IPS-NIHi7 (cell line): ENCODE measurements around the gene CD1B.
"Not testable (repeated sequence)": the region's sequence is repeated elsewhere in the genome, so short reads cannot be mapped to it uniquely, and the experiment has no call there.

ENCODE experiments used
- DNase-seq: peaks from one replicate; pipeline ENCODE4 v3.0.0; 2012; ENCODE audit warnings: mixed read lengths; ENCODE audit errors: extremely low spot score

The CD1B gene

GRCh38 chr1:158329300-158329699, 2.0 kb downstream of the CD1B start:
- DNase-seq, result no peak

- DNase-seq, result no peak
These were observed 2.9 kb downstream of the CD1B start for GRCh38 chr1:158328426-158328825.

GRCh38 chr1:158327481-158327880, 3.9 kb downstream of the CD1B start:
- DNase-seq, result no peak

GRCh38 chr1:158324395-158324794, 6.9 kb downstream of the CD1B start:
- no peak for DNase-seq

- no peak for DNase-seq
These were observed 7.5 kb downstream of the CD1B start for GRCh38 chr1:158323866-158324265.

GRCh38 chr1:158311066-158311465, 20.3 kb downstream of the CD1B start:
- no peak for DNase-seq

- no peak for DNase-seq
These were observed 20.7 kb downstream of the CD1B start for GRCh38 chr1:158310623-158311022.

- no peak for DNase-seq
These were observed 35.5 kb downstream of the CD1B start for GRCh38 chr1:158295791-158296190.

- DNase-seq, result no peak
These were observed 40.9 kb downstream of the CD1B start for GRCh38 chr1:158290321-158290844.

- DNase-seq, result no peak
These were observed 41.5 kb downstream of the CD1B start, which contains the start of gene CD1C for GRCh38 chr1:158289811-158290210. CD1C (plus strand) TSS chr1:158289923; CDS start chr1:158290065, 142 bp downstream.

- no peak for DNase-seq
These were observed 44.4 kb downstream of the CD1B start for GRCh38 chr1:158286941-158287346.

GRCh38 chr1:158286487-158286886, 44.8 kb downstream of the CD1B start:
- DNase-seq, result no peak

- DNase-seq, result no peak
These were observed 45.5 kb downstream of the CD1B start for GRCh38 chr1:158285756-158286241.

GRCh38 chr1:158283965-158284364, 47.4 kb downstream of the CD1B start:
- no peak for DNase-seq

- not testable (repeated sequence) for DNase-seq
These were observed 48.9 kb downstream of the CD1B start for GRCh38 chr1:158282421-158282820.
